GM12891 (cell line): Measurements from ENCODE around the gene CCIN.

Experiments
- POLR2A ChIP-seq: IDR thresholded peaks from 2 replicates; pipeline ENCODE4 v1.6.1; 2011; ENCODE audit warnings: low read depth, low read length, control low read depth
- POLR2AphosphoS5 ChIP-seq: IDR thresholded peaks from 2 replicates; pipeline ENCODE4 v1.6.1; 2011; ENCODE audit warnings: low read depth, low read length, control low read depth
- SPI1 ChIP-seq: IDR thresholded peaks from 2 replicates; pipeline ENCODE4 v1.6.1; 2011; ENCODE audit warnings: low read depth, low read length, control low read depth
- TAF1 ChIP-seq: IDR thresholded peaks from 2 replicates; pipeline ENCODE4 v1.6.1; 2011; ENCODE audit warnings: low read depth, low read length, control low read depth

GRCh38 chr9:36218411-36218901, 49.3 kb downstream of the CCIN start:
- TF ChIP-seq POLR2A (no peak), TAF1 (no peak), SPI1 (no peak), POLR2AphosphoS5 (no peak)
